BLaER1 treated with 17β-estradiol and CSF1 and Interleukin-3, amounts not matched to agents 10 nM and 100 nM (cell line): ENCODE data around the gene DOCK4.

Source experiments
- H3K27ac ChIP-seq, 11 experiments: shearing (Covaris generic); formaldehyde crosslinking; 2 replicates each; pipeline ENCODE4 v1.8.1; 2022
- H3K27me3 ChIP-seq, 11 experiments: shearing (Covaris generic); formaldehyde crosslinking; 2 replicates each; pipeline ENCODE4 v1.8.1; 2022
- H3K36me3 ChIP-seq, 11 experiments: shearing (Covaris generic); formaldehyde crosslinking; 2 replicates each; pipeline ENCODE4 v1.8.1; 2022
- H3K4me1 ChIP-seq, 10 experiments: shearing (Covaris generic); formaldehyde crosslinking; 2 replicates each; pipeline ENCODE4 v1.8.1; 2022
- H3K4me2 ChIP-seq, 11 experiments: shearing (Covaris generic); formaldehyde crosslinking; 2 replicates each; pipeline ENCODE4 v1.8.1; 2022
- H3K4me3 ChIP-seq, 10 experiments: shearing (Covaris generic); formaldehyde crosslinking; 2 replicates each; pipeline ENCODE4 v1.8.1; 2022
- H3K9ac ChIP-seq, 11 experiments: shearing (Covaris generic); formaldehyde crosslinking; 2 replicates each; pipeline ENCODE4 v1.8.1; 2022
- H3K9me3 ChIP-seq, 11 experiments: shearing (Covaris generic); formaldehyde crosslinking; replicated peaks in 1 of 11; 2 replicates each; pipeline ENCODE4 v1.8.1; 2022
- H4K20me1 ChIP-seq, 11 experiments: shearing (Covaris generic); formaldehyde crosslinking; 2 replicates each; pipeline ENCODE4 v1.8.1; 2022
- Cebpa-rat ChIP-seq, 11 experiments: shearing (Covaris generic); IDR thresholded peaks; 2 replicates each; pipeline ENCODE4 v1.8.1; 2022

Gene DOCK4

DNA sequence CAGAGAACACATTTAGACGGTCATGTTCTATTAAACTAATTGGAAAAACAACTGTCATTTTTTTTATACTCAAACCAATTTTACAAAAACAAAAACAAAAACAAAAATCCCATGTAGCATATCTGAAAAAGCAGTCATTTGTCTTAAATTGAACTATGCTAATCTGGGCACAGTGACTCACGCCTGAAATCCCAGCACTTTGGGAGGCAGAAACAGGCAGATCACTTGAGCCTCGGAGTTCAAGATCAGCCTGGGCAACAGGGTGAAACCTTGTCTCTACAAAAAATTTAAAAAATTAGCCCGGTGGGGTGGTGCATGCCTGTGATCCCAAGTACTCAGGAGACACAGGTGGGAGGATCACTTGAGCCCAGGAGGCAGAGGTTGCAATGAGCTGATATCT is 253.4 kb downstream of the DOCK4 start:
- peaks cover 0 to 67% (median 0%) of the 10 kb centered on the region in 11 experiments; a peak in 8 of 22 replicates for H3K36me3 ChIP-seq
- peaks cover 0 to 43% (median 0%) of the 10 kb centered on the region in 11 experiments; a peak in 3 of 22 replicates for H4K20me1 ChIP-seq
- H3K4me1 ChIP-seq: peaks cover 21 to 53% (median 28%) of the 10 kb centered on the region in 10 experiments; a peak in 19 of 20 replicates
- no peaks in the 10 kb centered on the region for H3K9me3 ChIP-seq
- TF ChIP-seq Cebpa-rat (IDR thresholded peaks at IDR 0.05): no peak
- no peaks in the 10 kb centered on the region for H3K27me3 ChIP-seq
- no peak overlapping the region; a peak in 1 of 22 replicates for H3K27ac ChIP-seq
- H3K4me2 ChIP-seq: peak overlapping the region in 5 of 11 experiments; percentile 34 to 75 (median 63); a peak in 6 of 22 replicates
- no peak overlapping the region for H3K4me3 ChIP-seq
- H3K9ac ChIP-seq: peak overlapping the region in 1 of 11 experiments; percentile 27; a peak in 1 of 22 replicates

DNA sequence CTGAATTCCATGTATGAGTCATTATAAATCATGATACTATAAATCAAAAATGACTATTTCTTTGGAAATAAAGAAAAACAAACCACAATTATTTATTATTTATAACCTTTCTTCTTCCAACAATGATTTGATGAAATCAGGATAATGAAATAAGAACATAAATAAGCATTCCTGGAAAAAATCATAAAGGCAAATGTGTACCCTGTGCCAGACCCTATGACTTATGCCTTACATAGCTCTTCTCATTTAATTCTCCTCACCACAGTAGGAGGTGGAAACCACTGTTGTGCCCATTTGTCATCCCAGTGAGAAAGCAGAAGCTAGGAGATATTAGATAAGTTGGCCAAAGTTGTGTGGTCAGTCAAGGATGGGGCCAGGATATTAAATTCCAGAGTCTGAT is 255.1 kb downstream of the DOCK4 start:
- Histone ChIP-seq H3K4me2 (no peak overlapping the region), H3K9me3 (peaks cover 0 to 6% (median 0%) of the 10 kb centered on the region in 11 experiments; a peak in 2 of 22 replicates), H3K27ac (no peak overlapping the region), H3K4me1 (peaks cover 21 to 41% (median 28%) of the 10 kb centered on the region in 10 experiments; a peak in 19 of 20 replicates), H4K20me1 (peaks cover 0 to 35% (median 0%) of the 10 kb centered on the region in 11 experiments; a peak in 3 of 22 replicates), H3K9ac (no peak overlapping the region), H3K36me3 (peaks cover 0 to 80% (median 0%) of the 10 kb centered on the region in 11 experiments; a peak in 8 of 22 replicates), H3K4me3 (no peak overlapping the region), H3K27me3 (no peaks in the 10 kb centered on the region)
- TF ChIP-seq Cebpa-rat (IDR thresholded peaks at IDR 0.05): no peak

DNA sequence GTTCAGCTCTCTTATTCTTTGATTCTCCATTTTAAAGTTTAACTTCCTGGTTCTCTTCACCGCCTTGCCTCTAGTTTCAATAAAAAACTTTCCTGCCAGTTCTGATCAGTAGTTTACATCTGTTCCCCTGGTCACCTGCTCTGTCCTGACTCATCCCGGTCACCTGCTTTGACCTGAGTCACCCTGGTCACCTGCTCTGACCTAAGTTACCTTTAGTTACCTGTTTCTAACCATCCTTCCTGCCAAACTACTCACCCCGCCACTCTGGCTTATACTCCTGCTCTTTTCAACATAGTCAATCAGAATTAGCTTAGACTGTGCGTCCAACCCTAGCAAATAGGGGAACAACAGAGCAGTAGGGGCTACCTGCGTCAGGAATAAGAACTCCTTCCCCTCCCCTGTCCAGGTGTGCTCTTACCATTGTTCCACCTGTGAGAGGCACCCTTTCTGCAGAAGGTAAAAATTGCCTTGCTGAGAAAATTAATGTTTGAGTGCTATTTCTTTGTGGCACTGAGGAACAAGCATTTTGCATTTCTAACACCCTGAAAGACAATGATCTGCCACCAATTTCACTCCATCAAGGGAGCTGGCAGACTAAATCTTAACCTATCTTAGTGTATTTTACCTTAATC is 263.6 kb downstream of the DOCK4 start:
- no peak overlapping the region for H3K4me2 ChIP-seq
- no peak overlapping the region for H3K9ac ChIP-seq
- H4K20me1 ChIP-seq: peaks cover 0 to 7% (median 0%) of the 10 kb centered on the region in 11 experiments; a peak in 1 of 22 replicates
- H3K27ac ChIP-seq: no peak overlapping the region
- TF ChIP-seq Cebpa-rat (IDR thresholded peaks at IDR 0.05): no peak
- H3K4me3 ChIP-seq: peak overlapping the region in 2 of 10 experiments; percentile 19 to 28; a peak in 1 of 20 replicates
- H3K27me3 ChIP-seq: no peaks in the 10 kb centered on the region
- no peaks in the 10 kb centered on the region for H3K4me1 ChIP-seq
- H3K9me3 ChIP-seq: peaks cover 26 to 57% (median 45%) of the 10 kb centered on the region in 11 experiments
- H3K36me3 ChIP-seq: peaks cover 0 to 100% (median 43%) of the 10 kb centered on the region in 11 experiments; a peak in 17 of 22 replicates

- H3K4me1 ChIP-seq: no peaks in the 10 kb centered on the region
- peaks cover 0 to 20% (median 0%) of the 10 kb centered on the region in 11 experiments; a peak in 1 of 22 replicates for H4K20me1 ChIP-seq
- H3K9ac ChIP-seq: no peak overlapping the region
- no peak overlapping the region for H3K4me3 ChIP-seq
- no peak overlapping the region for H3K4me2 ChIP-seq
- H3K36me3 ChIP-seq: peaks cover 0 to 97% (median 39%) of the 10 kb centered on the region in 11 experiments; a peak in 15 of 22 replicates
- peaks cover 7 to 28% (median 16%) of the 10 kb centered on the region in 11 experiments for H3K9me3 ChIP-seq
- no peak for TF ChIP-seq Cebpa-rat (IDR thresholded peaks at IDR 0.05)
- H3K27ac ChIP-seq: no peak overlapping the region
- no peaks in the 10 kb centered on the region for H3K27me3 ChIP-seq
Observed at GRCh38 chr7:111937163-111937562, 269.0 kb downstream of the DOCK4 start.

DNA sequence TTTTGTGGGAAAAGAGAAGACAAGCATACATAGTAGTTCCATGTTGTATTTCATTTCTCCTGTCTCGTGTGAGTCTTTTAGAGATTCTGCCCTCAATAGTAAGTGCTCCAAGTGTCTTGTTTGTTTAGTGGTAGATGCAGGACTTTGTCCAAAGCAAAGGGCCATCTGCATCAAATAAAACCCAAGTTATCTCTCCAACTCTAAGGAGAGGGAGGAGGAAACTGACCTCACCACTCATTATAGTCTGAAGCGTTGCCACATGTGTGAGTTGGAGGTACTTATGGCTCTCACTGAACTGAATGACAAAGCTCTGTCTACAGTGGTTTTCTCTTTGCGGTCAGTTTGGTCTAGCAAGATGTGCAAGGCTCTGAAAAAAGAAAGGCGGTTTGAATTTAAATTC is 272.6 kb downstream of the DOCK4 start:
- no peak overlapping the region for H3K27ac ChIP-seq
- no peak overlapping the region for H3K9ac ChIP-seq
- no peak overlapping the region for H3K4me2 ChIP-seq
- peaks cover 0 to 45% (median 0%) of the 10 kb centered on the region in 11 experiments; a peak in 2 of 22 replicates for H4K20me1 ChIP-seq
- H3K4me3 ChIP-seq: no peak overlapping the region
- peaks cover 0 to 95% (median 21%) of the 10 kb centered on the region in 11 experiments; a peak in 14 of 22 replicates for H3K36me3 ChIP-seq
- no peaks in the 10 kb centered on the region for H3K4me1 ChIP-seq
- no peaks in the 10 kb centered on the region for H3K27me3 ChIP-seq
- peaks cover 0 to 6% (median 0%) of the 10 kb centered on the region in 11 experiments; a peak in 2 of 22 replicates for H3K9me3 ChIP-seq
- TF ChIP-seq Cebpa-rat (IDR thresholded peaks at IDR 0.05): no peak

- Histone ChIP-seq H4K20me1 (peaks cover 0 to 37% (median 0%) of the 10 kb centered on the region in 11 experiments; a peak in 2 of 22 replicates), H3K9me3 (no peaks in the 10 kb centered on the region), H3K27ac (no peak overlapping the region), H3K4me1 (no peaks in the 10 kb centered on the region), H3K4me3 (no peak overlapping the region), H3K27me3 (no peaks in the 10 kb centered on the region), H3K4me2 (no peak overlapping the region), H3K36me3 (peaks cover 0 to 91% (median 10%) of the 10 kb centered on the region in 11 experiments; a peak in 11 of 22 replicates), H3K9ac (no peak overlapping the region)
- no peak for TF ChIP-seq Cebpa-rat (IDR thresholded peaks at IDR 0.05)
Observed at GRCh38 chr7:111931958-111932357, 274.2 kb downstream of the DOCK4 start.

GRCh38 chr7:111931016-111931517 is 275.1 kb downstream of the DOCK4 start:
- Histone ChIP-seq H3K9me3 (no peaks in the 10 kb centered on the region), H3K36me3 (peaks cover 0 to 91% (median 10%) of the 10 kb centered on the region in 11 experiments; a peak in 10 of 22 replicates), H3K4me2 (no peak overlapping the region), H3K27ac (no peak overlapping the region), H3K27me3 (no peaks in the 10 kb centered on the region), H3K4me1 (peaks cover 0 to 4% (median 0%) of the 10 kb centered on the region in 10 experiments; a peak in 1 of 20 replicates), H4K20me1 (peaks cover 0 to 34% (median 0%) of the 10 kb centered on the region in 11 experiments; a peak in 2 of 22 replicates), H3K4me3 (no peak overlapping the region), H3K9ac (no peak overlapping the region)
- no peak for TF ChIP-seq Cebpa-rat (IDR thresholded peaks at IDR 0.05)

- H3K36me3 ChIP-seq: peaks cover 0 to 91% (median 0%) of the 10 kb centered on the region in 11 experiments; a peak in 8 of 22 replicates
- no peaks in the 10 kb centered on the region for H3K9me3 ChIP-seq
- H3K4me1 ChIP-seq: peaks cover 0 to 4% (median 0%) of the 10 kb centered on the region in 10 experiments; a peak in 1 of 20 replicates
- no peaks in the 10 kb centered on the region for H3K27me3 ChIP-seq
- H3K4me3 ChIP-seq: no peak overlapping the region
- H3K27ac ChIP-seq: no peak overlapping the region
- H3K4me2 ChIP-seq: no peak overlapping the region
- peaks cover 0 to 34% (median 0%) of the 10 kb centered on the region in 11 experiments; a peak in 2 of 22 replicates for H4K20me1 ChIP-seq
- TF ChIP-seq Cebpa-rat (IDR thresholded peaks at IDR 0.05): no peak
- no peak overlapping the region for H3K9ac ChIP-seq
Observed at GRCh38 chr7:111929264-111929663, 276.9 kb downstream of the DOCK4 start.
